Activated gamma-delta T cell treated with Interleukin-2 at 50 U/mL for 16 hours (primary cell): ENCODE data around the gene PPIL3.

ENCODE experiments used
- DNase-seq: peaks from one replicate; pipeline ENCODE4 v3.0.0-alpha.2; 2020

The PPIL3 gene

DNA sequence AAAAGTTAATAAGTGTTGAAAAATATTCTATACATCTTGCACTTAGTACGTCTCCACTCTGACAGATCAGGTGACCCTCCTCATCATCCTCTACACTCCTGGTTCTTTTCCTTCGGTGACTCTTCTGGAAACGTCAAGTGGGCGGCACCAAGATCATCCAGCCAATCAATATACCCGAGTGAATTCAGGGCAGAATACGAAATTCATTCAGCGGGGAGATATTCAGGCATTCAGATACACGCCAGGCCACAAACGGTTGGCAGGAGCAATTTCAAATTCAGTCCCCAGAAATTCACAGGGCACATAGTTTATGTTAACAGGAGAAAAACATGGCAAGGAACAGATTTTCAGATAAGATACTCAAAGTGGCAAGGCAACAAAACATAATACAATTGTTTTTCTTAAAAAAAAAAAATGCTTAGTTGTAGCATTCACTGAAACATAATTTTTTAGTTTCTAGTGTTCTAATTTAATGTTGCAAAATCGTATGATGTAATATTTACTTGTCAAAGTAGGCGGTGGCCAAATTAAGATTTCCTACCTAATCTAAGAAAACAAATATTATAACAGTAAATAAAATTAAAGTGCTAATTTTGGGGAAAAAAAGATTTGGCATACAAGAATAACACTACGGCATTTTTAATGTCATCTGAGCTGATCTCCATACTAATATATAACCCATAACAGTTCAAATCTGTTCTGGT, 28.6 kb downstream of the PPIL3 start:
- DNase-seq: no peak

DNA sequence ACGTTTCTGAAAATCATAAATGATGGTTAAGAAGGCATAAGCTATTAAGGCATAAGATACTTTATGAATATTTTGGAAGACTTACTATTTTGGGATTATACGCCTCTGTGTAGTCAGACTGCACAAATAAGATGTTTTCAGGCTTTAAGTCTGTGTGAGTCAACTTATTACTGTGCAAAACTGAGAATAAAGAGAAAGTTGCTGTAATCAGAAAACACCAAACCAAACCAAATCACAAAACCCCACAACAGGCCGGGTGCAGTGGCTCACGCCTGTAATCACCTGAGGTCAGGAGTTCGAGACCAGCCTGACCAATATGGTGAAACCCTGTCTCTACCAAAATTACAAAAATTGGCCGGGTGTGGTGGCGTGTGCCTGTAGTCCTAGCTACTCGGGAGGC, 32.1 kb downstream of the PPIL3 start:
- no peak for DNase-seq

DNA sequence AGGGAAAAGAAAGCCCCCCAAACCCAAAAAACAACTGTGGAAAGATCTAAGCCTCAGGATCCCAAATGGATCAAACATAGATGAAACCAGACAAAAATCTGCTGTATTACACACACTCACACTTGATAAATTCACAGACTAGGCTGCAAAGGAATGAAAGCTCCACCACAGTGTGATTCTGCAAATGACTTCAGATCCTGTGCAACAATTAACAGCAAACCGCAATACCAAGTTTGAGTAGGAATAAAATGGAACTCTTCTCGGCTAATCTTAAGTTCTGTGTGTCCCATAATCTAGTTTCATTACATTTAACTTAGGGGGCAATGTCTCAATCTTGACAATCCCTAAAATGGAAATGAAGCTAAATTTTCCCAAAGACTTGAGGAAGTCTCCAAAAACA, 36.3 kb downstream of the PPIL3 start:
- no peak for DNase-seq

DNA sequence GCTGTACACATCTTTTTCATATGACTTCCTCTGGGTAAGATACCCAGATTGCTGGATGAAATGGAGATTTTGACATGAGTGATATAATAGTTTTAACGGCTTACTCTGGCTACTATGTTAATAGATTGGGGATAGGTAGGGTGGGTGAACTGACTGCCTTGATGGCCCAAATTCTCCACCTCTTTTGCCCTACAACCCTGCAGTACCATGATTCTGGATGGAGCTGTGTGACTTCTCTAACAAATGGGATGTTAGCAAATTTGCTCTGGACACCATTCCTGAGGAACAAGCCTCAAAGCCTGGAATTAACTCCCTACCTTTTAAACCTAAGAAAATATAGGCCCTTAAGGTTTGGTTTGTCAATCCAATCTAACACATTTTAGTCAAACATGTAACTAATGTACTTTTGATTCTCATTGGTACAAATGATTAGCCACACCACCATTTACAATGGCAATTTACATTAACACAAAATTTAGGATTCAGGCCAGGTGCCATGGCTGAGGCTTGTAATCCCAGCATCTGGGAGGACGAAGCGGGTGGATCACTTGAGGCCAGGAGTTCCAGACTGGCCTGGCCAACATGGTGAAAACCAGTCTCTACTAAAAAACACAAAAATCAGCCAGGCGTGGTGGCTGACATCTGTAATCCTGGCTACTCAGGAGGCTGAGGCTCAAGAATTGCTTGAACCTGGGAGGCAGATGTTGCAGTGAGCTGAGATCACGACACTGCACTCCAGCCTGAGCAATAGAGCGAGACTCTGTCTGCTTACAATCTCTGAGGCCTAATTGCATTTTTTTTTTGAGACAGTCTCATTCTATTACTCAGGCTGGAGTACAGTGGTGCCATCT, 37.3 kb downstream of the PPIL3 start:
- DNase-seq: no peak

DNA sequence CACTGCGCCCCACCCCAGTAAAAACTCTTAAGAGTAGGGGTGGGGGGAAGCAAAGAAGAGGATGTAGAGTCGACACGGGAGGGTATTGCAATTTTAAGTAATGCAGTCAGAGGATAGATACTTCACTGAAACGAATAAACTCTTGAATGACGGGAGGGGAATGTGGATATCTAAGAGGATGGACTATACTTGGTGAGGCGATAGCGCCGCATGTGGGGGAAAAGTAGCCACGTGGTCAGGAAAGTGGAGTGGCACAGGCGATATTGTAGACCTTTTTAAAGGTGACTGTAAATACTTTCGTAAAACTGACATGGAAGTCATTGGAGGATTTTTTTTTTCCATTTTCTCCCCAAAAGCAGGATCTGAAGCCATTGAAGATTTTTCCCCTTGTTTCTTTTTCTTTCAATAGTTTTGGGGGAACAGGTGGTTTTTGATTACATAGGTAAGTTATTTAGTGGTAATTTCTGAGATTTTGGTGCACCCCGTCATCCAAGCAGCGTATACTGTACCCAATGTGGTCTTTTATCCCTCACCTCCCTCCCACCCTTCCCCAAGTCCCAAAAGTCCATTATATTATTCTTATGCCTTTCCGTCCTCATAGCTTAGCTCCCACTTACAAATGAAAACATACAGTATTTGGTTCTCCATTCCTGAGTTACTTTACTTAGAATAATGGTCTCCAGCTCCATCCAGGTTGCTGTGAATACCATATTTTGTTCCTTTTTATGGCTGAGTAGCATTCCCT, 38.2 kb downstream of the PPIL3 start:
- no peak for DNase-seq

DNA sequence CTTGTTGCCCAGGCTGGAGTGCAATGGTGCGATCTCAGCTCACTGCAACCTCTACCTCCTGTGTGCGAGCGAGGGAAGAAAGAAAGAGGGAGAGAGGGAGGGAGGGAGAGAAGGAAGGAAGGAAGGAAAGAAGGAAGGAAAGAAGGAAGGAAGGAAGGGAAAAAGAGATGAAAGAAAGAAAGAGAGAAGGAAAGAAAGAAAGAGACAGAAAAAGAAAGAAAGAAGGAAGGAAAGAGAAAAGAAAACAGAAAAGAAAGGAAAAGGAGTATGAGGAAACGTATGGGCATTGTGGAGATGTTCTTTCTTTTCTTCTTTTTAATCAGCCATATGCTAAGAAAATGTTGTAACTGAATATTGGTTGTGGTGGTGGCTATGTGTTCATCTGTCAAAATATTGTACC, 40.9 kb downstream of the PPIL3 start:
- DNase-seq: no peak

DNA sequence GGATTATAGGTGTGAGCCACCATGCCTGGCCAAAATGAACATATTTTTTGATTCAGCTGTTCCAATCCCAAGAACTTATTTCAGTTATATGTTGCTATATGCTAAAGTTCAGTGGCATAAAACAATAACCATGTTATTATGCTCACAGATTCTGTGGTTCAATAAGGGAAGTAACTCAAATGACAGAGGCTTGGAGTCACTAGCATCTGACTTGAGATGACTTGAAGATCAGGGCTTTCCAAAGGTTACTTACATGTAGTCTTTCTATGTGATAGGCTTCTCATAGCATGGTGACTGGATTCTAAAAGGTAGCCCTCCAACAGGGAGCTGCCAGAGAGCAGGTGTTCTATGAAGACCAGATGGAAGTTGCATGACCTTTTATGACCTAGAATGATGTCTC, 41.6 kb downstream of the PPIL3 start:
- DNase-seq: no peak

DNA sequence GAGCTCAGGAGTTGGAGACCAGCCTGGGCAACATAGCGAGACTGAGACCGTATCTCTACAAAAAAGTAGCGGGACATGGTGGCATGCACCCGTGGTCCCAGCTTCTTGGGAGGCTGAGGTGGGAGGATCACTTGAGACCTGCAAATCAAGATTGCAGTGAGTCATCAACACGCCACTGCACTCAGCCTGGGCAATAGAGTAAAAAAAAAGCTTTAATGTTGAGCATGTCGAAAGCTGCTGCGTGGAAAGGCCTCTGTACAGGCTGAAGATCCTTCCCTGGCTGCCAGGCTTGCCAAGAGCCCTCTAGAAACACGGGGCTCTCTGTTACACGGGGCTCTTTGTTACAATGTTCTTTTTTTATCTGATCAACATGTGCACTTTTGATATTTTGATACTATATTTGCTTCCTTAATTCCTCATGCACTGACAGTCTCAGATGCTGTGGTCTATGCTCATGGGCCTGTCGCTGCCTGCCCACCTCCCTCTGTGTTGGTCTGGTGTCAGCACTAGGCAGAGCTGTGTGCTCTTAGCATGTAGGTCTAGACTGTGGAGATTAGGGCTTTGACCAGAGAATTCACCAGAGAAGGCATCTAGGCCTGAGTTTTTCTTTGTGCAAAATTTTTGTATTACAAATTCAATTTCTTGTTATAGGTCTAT, 43.1 kb downstream of the PPIL3 start:
- no peak for DNase-seq

DNA sequence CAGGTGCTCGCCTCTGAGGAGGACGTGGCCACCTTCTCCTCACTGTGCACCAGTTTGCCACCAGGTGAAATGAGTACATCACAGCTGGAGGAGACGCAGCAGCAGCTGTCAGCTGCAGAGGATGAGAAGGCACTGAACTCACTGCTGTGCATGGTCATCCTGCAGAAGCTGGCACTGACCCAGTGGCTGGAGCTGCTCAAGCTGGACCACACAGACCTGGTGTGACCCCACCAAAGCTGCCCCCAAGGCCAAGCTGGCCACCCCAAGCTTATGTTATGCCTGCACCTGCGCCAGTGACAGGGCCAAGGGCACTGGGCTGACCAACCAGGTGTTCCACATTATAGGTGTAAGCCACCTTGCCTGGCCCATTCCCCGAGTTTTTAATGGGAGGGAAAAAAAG, 43.7 kb downstream of the PPIL3 start:
- DNase-seq: no peak

DNA sequence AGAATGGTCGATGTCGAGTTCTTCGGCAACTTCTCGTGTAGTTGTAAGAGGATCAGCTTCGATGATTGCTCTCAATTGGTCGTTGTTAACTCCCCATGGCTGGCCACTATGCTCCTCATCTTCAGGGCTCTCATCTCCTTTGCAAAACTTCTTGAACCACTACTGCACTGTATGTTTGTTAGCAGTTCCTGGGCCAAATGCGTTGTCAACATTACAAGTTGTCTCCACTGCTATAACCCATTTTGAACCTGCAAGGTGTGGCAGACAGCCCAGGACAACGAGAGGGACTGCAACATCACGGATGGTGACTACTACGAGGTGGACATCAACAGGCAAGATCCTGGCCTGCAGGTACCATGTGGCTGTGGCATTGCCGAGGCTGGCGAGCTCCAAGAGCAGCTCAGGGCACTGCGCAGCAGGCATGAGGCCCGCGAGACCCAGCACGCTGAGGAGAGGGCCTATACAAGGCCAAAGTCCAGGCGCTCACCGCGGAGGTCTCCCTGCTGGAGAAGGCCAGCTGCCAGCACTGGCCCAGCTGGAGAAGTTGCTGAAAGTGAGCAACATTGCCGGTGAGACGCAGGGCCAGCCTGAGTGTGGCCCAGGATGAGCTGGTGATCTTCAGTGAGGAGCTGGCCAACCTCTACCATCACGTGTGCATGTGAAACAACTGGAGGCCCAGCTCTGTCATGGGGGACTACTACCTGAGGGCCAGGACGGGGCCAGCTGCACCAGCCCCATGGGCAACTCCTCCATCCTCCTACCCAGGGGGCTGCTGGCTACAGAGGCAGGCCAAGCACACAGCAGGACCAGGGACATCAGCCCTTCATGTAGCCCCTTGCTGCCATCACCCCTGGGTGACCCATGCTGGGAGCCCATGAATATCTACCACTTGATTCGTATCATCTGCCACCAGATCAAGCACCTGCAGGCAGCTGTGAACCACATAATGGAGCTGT, 44.6 kb downstream of the PPIL3 start:
- DNase-seq: no peak

DNA sequence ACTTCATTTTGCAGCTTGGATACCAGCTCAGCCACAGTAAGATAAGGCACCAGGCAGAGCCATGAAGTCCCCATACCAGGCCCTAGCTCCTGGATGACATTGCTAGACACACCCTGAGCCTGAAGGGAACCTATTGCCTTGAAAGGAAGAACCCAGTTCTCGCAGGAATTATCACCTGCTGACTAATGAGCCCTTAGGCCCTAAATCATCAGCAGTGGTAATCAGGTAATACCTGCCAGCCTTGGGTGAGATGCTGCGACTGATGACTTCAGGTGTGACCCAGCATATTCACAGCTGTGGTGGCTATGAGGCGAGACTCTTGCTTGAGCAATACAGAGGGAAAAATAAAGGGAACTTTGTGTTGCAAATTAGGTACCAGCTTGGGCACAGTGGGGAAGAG, 49.4 kb downstream of the PPIL3 start:
- no peak for DNase-seq

DNA sequence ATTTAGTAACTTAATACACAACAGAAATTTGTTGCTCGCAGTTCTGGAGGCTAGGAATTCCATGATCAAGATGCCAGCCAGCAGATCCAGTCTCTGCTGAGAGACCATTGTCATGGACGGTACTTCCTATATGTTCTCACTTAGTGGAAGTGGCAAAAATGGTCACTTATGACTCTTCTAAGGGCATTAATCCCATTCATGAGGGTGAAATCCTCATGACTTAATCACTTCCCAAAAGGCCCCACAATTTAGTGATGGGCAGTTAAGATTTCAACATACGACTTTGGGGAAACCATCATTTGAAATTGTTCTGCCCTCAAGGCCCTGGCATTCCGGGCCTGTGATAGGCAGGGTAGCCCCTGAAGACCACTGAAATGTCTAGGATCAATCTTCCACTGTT, 54.2 kb downstream of the PPIL3 start:
- DNase-seq: no peak

DNA sequence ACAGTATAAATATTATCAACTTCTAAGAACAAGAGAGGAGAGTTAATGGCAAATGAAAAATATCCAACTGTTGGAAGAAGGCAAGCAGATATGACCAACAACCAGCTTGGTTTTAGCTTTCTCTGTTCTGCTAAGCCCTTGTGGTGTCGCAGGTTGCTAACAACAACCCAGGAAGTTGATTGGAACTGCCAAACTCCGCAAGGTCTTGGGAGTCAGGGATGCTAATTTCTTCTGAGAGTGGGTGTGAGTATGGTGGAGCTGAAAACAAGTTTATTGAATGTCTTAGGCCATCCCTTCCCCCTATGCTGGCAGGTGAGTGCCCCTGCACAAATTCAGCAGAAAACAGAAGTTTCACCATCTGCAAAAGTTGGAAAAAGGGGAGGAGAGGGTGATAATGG, 59.6 kb downstream of the PPIL3 start:
- no peak for DNase-seq

DNA sequence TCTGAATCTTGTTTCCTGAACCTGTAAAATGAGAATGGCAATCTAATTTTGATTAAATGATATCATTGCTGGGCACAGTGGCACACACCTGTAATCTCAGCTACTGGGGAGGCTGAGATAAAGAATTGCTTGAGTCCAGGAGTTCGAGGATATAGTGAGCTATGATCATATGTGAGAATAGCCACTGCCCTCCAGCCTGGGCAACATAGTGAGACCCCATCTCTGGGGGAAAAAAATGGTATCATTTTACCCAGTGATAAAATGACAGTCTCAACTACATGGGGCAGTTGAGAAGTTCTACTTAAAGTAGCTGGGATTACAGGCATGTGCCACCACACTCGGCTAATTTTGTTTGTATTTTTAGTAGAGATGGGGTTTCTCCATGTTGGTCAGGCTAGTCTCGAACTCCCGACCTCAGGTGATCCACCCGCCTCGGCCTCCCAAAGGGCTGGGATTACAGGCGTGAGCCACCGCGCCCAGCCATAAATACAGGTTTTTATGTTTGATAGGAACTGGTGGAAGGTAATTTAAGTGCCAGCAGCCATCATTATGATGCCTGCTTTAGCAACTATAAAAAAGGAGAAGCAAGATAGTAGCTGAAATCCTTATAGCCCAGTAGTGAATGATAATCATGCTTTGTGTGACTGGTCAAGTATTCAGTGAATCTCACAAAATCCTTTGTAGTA, 60.2 kb downstream of the PPIL3 start:
- no peak for DNase-seq

DNA sequence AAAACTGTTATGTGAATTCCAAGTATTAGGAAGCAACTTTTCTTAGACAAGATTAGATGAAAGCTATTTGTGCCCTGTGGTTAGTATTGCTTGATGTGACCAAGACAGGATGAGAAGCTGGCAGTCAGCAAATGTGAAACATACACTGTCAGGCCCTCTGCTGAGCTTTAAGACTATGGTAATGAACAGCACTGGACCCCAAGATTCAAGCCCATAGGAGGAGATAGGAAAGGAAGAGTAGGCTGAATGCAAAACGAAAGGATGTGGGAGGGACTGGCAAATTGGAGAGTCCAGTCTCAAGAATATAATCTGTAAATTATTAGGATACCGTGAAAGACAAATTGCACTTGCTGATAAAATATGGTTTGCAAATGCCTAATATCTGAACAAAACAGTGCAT, 60.8 kb downstream of the PPIL3 start:
- DNase-seq: no peak

DNA sequence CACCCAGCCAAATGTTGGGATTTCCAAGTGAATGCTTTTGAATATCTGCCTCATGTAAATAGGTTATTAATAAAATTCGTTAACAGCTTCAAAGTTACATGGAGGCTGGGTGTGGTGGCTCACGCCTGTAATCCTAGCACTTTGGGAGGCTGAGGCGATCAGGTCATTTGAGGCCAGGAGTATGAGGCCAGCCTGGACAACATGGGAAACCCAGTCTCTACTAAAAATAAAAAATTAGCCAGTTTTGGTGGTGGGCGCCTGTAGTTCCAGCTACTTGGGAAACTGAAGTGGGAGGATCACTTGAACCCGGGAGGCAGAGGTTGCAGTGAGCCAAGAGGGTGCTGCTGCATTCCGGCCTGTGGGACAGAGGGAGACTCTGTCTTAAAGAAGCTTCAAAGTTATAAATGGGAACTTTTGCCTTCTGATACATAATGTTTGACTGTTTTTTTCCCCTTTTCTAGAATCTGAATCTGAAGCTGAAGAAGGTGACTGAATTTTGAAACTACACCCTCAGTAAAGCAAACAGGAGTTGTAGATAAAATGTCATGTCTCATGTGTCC, 67.1 kb downstream of the PPIL3 start:
- DNase-seq: no peak
